EL (cell line): ENCODE data around the gene BRD7.

Experiments
- DNase-seq: peaks from one replicate; pipeline ENCODE4 v3.0.0-alpha.2; 2016

BRD7 gene

GRCh38 chr16:50368410-50369132 is at the start of gene BRD7:
Gene BRD7, minus strand, starts transcription at chr16:50368988. Its CDS starts 214 bp downstream, at chr16:50368774.
- peak; percentile 61 for DNase-seq

- DNase-seq, result no peak
Measured at GRCh38 chr16:50416388-50416787, 47.6 kb upstream of the BRD7 start.

GRCh38 chr16:50414152-50414551 is 45.4 kb upstream of the BRD7 start:
- DNase-seq, result no peak

- no peak for DNase-seq
Measured at GRCh38 chr16:50411034-50411433, 42.2 kb upstream of the BRD7 start.

GRCh38 chr16:50408001-50408561 is 39.3 kb upstream of the BRD7 start:
- no peak for DNase-seq

- no peak for DNase-seq
Measured at GRCh38 chr16:50407351-50407750, 38.6 kb upstream of the BRD7 start.

GRCh38 chr16:50403491-50403890 is 34.7 kb upstream of the BRD7 start:
- DNase-seq, result no peak

- DNase-seq, result no peak
Measured at GRCh38 chr16:50402298-50402895, 33.6 kb upstream of the BRD7 start.

GRCh38 chr16:50401355-50401754 is 32.6 kb upstream of the BRD7 start:
- DNase-seq, result no peak

- peak; percentile 41 for DNase-seq
Measured at GRCh38 chr16:50400967-50401348, 32.2 kb upstream of the BRD7 start.

- DNase-seq, result no peak
Measured at GRCh38 chr16:50400312-50400966, 31.7 kb upstream of the BRD7 start.

GRCh38 chr16:50399411-50399810 is 30.6 kb upstream of the BRD7 start:
- no peak for DNase-seq

GRCh38 chr16:50398336-50398735 is 29.5 kb upstream of the BRD7 start:
- DNase-seq, result no peak

- DNase-seq, result peak; percentile 72
Measured at GRCh38 chr16:50396761-50397535, 28.2 kb upstream of the BRD7 start.

- no peak for DNase-seq
Measured at GRCh38 chr16:50395763-50396710, 27.2 kb upstream of the BRD7 start.

- no peak for DNase-seq
Measured at GRCh38 chr16:50393858-50394802, 25.3 kb upstream of the BRD7 start.

- DNase-seq, result no peak
Measured at GRCh38 chr16:50393416-50393815, 24.6 kb upstream of the BRD7 start.

- DNase-seq, result no peak
Measured at GRCh38 chr16:50390914-50391716, 22.3 kb upstream of the BRD7 start.

- DNase-seq, result no peak
Measured at GRCh38 chr16:50390371-50390771, 21.6 kb upstream of the BRD7 start.

GRCh38 chr16:50389900-50390299 is 21.1 kb upstream of the BRD7 start:
- no peak for DNase-seq
